GM18498 (cell line): ENCODE data around the gene LRCH1.

Source experiments
- ATAC-seq: cut with Tn5 transposase; IDR thresholded peaks from one replicate; pipeline ENCODE4 v1.9.1; 2021; ENCODE audit warnings: mild to moderate bottlenecking, moderate library complexity; ENCODE audit not compliant: unreplicated experiment

Gene LRCH1

GRCh38 chr13:46609052-46609451, 56.1 kb downstream of the LRCH1 start:
- ATAC-seq, result no peak

DNA sequence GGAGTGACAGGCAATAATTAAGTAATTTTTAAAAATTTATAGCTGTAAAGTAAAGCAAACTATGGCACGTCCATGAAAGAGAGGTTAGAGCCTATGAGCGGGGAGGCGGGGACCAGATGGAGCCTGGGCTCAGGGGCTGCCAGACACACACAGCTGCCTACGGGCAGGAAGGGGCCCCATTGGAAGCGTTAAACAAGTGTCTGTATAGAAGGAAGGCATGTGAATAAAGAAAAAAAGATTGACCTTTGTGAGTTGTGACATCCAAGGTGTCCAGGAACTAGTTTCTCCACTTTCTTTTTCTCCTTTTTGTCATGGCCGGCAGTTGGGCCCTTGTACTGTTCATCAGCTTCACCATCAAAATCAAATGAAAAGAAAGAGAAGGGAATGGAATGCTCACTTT, 56.8 kb downstream of the LRCH1 start:
- no peak for ATAC-seq

DNA sequence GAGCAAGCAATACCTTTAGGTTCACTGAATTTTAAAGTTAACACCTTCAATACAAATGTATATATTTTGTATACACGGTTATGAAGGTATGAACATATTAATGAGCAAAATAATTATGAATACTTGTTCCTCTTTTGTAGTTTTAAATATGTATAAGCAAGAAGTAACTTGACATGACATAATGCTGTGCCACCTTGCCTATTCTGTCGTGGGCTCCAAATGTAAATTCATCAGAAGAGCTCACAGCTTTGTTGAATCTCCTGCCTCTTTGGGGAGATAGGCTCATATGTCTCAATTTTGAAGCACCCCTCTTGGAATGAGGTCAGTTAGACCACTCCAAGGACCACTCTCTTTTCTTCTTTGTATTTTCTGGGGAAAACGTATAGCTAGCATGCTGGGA, 59.3 kb downstream of the LRCH1 start:
- no peak for ATAC-seq

- no peak for ATAC-seq
Measured at GRCh38 chr13:46613409-46614049, 60.6 kb downstream of the LRCH1 start.

GRCh38 chr13:46614582-46614981, 61.6 kb downstream of the LRCH1 start:
- ATAC-seq, result no peak

DNA sequence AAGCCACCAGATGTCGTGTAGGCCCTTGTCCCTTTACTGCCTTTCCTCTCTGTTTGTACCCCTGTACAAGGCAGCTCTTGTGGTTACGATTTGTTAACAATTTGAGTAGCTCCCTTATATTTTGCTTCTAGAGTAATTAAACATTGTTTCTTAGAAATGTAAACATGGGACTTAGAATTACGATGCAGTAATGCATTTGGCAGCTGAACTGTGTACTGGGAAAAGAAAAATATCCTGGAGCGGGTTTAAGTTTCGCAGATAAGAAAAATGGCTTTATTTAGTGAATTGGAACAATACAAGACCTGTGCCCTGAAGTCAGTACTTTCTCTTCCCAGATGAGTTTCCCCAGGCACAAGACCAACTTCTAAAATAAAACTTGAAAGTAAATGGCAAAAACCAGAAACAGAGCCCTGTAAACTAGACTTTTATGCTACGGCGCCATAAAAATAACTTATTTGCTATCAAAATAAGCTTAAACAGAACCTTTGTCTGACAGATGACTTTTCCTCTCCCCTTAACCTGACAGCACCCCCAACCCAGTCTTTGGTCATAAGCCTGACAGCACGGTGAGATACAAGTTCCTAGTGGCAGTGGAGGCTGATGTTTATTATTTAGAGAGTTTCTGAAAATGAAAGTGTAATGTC, 63.0 kb downstream of the LRCH1 start:
- ATAC-seq, result no peak

DNA sequence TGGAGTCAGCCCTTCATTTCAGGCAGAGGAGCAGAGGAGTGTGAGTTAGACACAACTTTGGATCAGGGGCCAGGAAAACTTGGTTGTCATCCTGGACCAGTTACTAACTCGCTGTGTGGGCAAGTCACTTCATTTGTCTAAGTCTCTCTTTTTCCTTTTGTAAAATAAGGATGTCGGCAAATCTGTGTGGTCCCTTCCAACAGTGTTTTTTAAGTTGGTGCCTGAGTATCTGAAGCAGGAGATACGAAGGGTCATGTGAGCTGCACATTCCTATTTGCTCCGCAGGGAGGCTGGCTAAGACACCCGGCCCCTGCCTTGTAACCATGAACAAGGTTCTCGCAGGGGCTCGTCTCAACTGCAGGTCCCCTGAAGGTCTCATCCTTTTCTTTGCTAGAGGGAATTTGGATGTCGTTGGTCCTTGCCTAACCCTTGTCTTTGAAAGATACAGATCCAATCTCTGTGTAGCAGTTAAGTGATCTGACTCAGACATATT, 64.3 kb downstream of the LRCH1 start:
- no peak for ATAC-seq

DNA sequence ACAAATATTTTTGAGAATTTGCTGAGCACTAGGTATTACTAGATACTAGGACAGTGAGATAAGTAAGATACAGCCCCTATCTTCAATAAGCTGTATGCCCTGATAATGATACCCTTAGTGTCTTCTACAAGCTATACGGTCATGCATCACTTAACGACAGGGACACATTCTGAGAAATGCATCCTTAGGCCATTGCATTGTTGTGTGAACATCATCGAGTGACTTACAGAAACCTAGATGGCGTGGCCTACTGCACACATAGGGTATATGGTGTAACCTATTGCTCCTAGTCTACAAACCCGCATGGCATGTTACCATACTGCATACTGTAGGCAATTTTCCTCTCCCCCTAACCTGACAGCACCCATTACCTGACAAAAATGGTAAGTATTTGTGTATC, 64.9 kb downstream of the LRCH1 start:
- no peak for ATAC-seq

DNA sequence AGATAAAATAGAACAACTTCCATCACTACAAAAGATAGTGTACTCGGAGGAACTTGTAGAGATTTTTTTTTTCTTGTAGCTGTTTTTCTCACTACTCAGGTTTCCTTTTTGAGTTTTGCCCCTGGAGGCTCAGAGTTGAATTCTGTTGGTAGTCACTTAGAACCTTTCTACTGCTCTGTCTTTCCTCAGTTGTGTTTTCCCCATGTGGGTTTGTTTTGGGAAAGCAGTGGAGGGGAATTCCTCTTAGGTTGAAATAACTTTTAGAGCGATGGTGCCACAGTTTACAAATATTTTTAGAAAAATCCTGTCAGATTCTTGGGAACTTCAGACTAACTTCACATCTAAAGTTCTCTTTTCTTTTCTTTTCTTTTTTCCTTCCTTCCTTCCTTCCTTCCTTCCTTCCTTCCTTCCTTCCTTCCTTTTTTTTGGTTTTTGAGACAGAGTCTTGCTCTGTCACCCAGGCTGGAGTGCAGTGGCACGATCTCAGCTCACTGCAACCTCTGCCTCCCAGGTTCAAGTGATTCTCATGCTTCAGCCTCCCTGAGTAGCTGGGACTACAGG, 65.8 kb downstream of the LRCH1 start:
- ATAC-seq, result no peak

DNA sequence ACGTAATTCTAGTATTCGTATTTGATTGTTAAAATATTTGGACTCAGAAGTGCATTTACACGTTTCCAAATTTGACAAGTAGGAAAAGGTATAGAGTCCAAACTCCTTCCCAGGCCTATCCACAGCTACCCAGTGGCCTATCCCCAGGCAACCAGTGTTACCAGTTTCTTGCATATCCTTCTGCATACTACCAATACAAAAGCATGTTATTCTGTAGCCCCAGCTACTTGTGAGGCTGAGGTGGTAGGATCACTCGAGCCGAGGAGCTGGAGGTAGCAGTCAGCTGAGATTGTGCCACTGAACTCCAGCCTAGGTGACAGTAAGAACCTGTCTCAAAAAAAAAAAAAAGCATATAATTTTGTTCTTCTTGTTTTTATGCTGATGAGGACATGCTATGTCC, 67.1 kb downstream of the LRCH1 start:
- ATAC-seq, result no peak

GRCh38 chr13:46620471-46620870, 67.5 kb downstream of the LRCH1 start:
- no peak for ATAC-seq

- ATAC-seq, result no peak
Measured at GRCh38 chr13:46621133-46621532, 68.2 kb downstream of the LRCH1 start.

GRCh38 chr13:46621792-46622629, 69.0 kb downstream of the LRCH1 start:
- ATAC-seq, result no peak

GRCh38 chr13:46622630-46623256, 69.8 kb downstream of the LRCH1 start:
- no peak for ATAC-seq

GRCh38 chr13:46624353-46624752, 71.4 kb downstream of the LRCH1 start:
- ATAC-seq, result no peak

DNA sequence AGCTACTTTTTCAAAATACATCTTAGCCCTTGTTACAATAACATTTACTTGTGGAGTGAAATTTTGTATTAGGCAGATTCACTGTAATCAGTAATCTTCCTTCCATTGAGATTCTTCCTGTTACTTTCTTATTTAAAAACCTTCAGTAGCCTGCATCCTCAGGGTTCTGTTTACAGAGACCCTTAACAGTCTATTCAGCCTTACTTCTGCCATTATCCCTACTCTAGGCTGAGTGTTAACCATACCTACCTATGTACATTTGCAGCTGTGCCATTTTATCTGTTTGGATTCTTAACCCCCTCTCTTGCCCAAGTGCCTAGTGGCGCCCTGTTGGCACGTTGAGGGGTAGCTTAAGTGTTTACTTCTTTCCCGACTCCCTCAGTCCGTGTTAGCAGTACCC, 71.9 kb downstream of the LRCH1 start:
- no peak for ATAC-seq

GRCh38 chr13:46627462-46627861, 74.5 kb downstream of the LRCH1 start:
- no peak for ATAC-seq

DNA sequence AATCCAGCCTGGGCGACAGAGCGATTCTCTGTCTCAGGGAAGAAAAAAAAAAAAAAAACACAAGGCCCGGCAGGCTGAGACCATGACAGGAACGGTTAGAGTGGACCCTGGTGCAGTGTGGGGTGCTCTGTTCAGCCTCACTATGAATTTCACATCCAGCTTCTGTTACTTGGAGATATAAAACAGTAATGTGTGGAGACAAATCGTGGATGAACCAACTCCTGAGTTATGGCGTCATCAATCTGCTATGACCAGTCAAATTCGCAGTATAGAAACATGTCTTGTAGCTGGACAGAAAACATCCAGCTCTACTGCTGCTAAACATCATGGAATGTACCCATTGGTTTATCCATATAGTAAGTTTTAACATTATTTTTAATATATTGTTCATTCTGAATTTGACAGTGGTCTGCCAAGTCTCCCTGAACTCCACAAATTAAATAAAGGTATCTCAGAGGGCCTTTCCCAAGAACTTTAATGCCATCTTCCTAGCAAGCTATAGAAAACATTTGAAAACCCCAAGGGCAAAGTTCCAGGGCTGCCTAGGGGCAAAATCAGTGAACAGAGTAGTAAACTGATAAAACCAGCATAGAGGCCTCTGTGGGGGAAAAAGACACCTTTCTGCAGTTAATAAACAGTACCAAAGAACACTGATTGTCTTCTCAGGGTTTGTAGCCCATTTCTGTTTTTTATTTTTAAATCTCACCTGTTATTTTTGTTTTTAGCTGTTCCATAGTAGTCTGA, 75.8 kb downstream of the LRCH1 start:
- no peak for ATAC-seq

- ATAC-seq, result no peak
Measured at GRCh38 chr13:46629811-46630413, 76.9 kb downstream of the LRCH1 start.
